ENCODE data around the gene PRMT3.
"Not testable (repeated sequence)": the region's sequence is repeated elsewhere in the genome, so short reads cannot be mapped to it uniquely, and the experiment has no call there.

Gene PRMT3

DNA sequence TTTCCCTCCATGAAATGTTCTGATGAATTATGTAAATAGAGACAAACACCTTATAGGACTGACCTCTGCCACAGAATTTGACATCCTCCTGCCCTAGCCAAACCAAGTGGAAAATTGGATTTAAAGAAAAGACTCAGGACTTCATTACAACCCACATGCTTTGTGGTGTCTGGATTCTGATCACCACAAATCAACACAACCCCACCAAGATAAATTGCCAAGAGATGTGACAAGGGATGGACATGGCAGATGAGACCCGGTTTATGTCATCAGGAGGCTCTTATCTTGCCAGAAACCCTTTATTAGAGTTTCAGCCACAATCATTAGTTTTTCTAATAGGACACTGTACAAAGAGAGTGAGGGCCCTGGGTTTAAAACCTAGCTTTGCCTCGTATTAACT is 154.0 kb downstream of the PRMT3 start:
- no peak overlapping the region for H3K27ac ChIP-seq (ENCODE audit: insufficient read depth, low read depth, low read length, poor library complexity, severe bottlenecking)
- no peaks in the 10 kb centered on the region for H3K9me3 ChIP-seq (ENCODE audit: control insufficient read depth, low read length)
- WGBS, 2 experiments = 92 to 100% methylated on average over 2 of the region's 2 CpGs
- no peak overlapping the region for H3K4me3 ChIP-seq (ENCODE audit: insufficient read depth, low read depth, low read length)
- H3K27me3 ChIP-seq (ENCODE audit: control insufficient read depth, insufficient read depth, low read length, poor library complexity, severe bottlenecking) = no peaks in the 10 kb centered on the region
- no peaks in the 10 kb centered on the region for H3K36me3 ChIP-seq (ENCODE audit: control insufficient read depth, insufficient read depth, low read length)
- peaks cover 8% of the 10 kb centered on the region for H3K4me1 ChIP-seq (ENCODE audit: control insufficient read depth, insufficient read depth, low read length)

DNA sequence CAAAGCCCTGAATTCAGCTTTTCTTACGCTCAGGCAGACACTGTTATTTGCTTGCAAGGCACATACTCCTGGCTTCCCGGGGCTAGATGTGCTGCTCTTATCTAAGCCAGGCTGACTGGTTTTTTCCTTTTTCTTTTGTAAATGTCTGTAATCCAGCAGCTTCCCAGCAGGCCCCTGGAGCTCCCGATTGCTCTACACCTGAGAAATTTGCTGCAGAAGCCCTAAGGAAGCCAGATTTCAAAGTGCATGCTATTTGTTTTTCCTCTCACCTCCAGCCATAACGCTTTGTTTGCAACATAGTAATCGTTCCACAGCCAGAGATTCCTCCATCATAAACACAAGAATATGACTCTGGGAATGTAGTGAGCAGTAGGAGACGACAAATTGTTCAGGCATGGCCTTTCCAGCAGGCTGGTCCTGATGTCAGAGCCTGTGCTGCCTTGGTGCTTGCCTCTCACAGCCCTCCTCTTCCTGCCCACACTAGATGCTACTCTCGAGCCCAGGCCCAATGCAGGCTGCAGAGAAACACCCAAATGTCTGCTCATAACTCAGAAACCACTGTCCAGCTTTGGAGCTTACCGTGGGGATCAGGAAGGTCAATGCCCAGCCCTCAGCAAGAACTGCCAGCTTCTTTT is 157.2 kb downstream of the PRMT3 start:
- Histone ChIP-seq H3K4me3 (ENCODE audit: insufficient read depth, low read depth, low read length) (no peak overlapping the region), H3K27ac (ENCODE audit: insufficient read depth, low read depth, low read length, poor library complexity, severe bottlenecking) (no peak overlapping the region)
- 44 to 45% methylated on average over 8 of the region's 8 CpGs for WGBS, 2 experiments

DNA sequence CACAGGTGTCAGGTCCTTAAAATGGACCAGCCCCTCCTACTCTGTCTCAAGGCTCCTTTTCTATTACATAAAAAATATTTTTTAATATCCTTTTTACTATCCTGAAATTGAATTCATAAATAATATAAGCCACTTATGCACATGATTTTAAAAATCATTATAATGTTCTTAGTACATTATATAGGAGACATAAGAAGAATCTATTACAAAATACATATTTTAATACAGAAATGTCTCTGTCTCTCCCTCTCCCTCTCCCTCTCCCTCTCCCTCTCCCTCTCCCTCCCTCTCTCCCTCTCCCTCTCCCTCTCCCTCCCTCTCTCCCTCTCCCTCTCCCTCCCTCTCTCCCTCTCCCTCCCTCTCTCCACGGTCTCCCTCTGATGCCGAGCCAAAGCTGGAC is 159.9 kb downstream of the PRMT3 start:
- WGBS, 2 experiments = no CpG with 5 or more reads among the region's 2 CpGs
- H3K36me3 ChIP-seq (ENCODE audit: control insufficient read depth, insufficient read depth, low read length) = no peaks in the 10 kb centered on the region
- no peak overlapping the region for H3K27ac ChIP-seq (ENCODE audit: insufficient read depth, low read depth, low read length, poor library complexity, severe bottlenecking)
- H3K27me3 ChIP-seq (ENCODE audit: control insufficient read depth, insufficient read depth, low read length, poor library complexity, severe bottlenecking) = no peaks in the 10 kb centered on the region
- no peaks in the 10 kb centered on the region for H3K9me3 ChIP-seq (ENCODE audit: control insufficient read depth, low read length)
- H3K4me1 ChIP-seq (ENCODE audit: control insufficient read depth, insufficient read depth, low read length) = peaks cover 3% of the 10 kb centered on the region
- H3K4me3 ChIP-seq (ENCODE audit: insufficient read depth, low read depth, low read length) = no peak overlapping the region

More for the DNA sequence above, 157.2 kb downstream of the PRMT3 start:
- Histone ChIP-seq H3K4me1 (ENCODE audit: control insufficient read depth, insufficient read depth, low read length) (peaks cover 8% of the 10 kb centered on the region), H3K9me3 (ENCODE audit: control insufficient read depth, low read length) (no peaks in the 10 kb centered on the region), H3K27me3 (ENCODE audit: control insufficient read depth, insufficient read depth, low read length, poor library complexity, severe bottlenecking) (no peaks in the 10 kb centered on the region), H3K36me3 (ENCODE audit: control insufficient read depth, insufficient read depth, low read length) (no peaks in the 10 kb centered on the region)

DNA sequence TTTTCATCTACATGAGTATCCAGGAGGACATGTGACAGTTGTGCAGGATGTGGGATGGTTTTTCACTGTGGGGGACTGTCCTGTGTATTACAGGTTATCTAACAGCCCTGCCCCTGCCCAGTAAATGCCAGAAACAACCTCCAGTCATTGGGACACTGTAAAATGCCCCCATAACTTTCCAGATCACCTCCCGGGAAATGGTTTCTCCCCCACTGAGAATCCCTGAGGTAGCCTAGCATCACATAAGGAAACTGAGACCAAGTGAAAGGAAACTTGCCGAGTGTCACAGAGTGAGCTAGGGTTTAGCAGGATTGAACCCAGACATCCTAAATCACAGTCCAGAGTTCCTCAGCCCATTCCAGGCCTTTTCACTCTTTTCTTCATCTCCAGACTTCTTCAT is 163.6 kb downstream of the PRMT3 start:
- Histone ChIP-seq H3K4me3 (ENCODE audit: insufficient read depth, low read depth, low read length) (no peak overlapping the region), H3K27me3 (ENCODE audit: control insufficient read depth, insufficient read depth, low read length, poor library complexity, severe bottlenecking) (no peaks in the 10 kb centered on the region), H3K4me1 (ENCODE audit: control insufficient read depth, insufficient read depth, low read length) (no peaks in the 10 kb centered on the region), H3K36me3 (ENCODE audit: control insufficient read depth, insufficient read depth, low read length) (no peaks in the 10 kb centered on the region), H3K27ac (ENCODE audit: insufficient read depth, low read depth, low read length, poor library complexity, severe bottlenecking) (no peak overlapping the region), H3K9me3 (ENCODE audit: control insufficient read depth, low read length) (no peaks in the 10 kb centered on the region)
- WGBS, 2 experiments = 60 to 70% methylated on average over 2 of the region's 2 CpGs

DNA sequence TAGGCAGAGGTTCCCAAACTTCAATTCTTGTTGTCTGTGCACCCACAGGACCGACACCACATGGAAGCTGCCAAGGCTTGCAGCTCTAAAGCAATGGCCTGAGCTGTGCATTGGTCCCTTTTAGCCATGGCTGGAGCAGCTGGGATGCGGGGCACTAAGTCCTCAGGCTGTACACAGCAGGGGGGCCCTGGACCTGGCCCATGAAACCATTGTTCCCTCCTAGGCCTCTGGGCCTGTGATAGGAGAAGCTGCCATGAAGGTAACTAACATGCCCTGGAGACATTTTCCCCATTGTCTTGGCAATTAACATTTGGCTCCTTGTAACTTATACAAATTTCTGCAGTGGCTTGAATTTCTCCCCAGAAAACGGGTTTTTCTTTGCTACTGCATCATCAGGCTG is 168.3 kb downstream of the PRMT3 start:
- H3K27me3 ChIP-seq (ENCODE audit: control insufficient read depth, insufficient read depth, low read length, poor library complexity, severe bottlenecking) = no peaks in the 10 kb centered on the region
- WGBS, 2 experiments = 85 to 90% methylated on average over 3 of the region's 3 CpGs
- H3K9me3 ChIP-seq (ENCODE audit: control insufficient read depth, low read length) = no peaks in the 10 kb centered on the region
- H3K4me3 ChIP-seq (ENCODE audit: insufficient read depth, low read depth, low read length) = no peak overlapping the region
- H3K4me1 ChIP-seq (ENCODE audit: control insufficient read depth, insufficient read depth, low read length) = no peaks in the 10 kb centered on the region
- H3K36me3 ChIP-seq (ENCODE audit: control insufficient read depth, insufficient read depth, low read length) = no peaks in the 10 kb centered on the region
- H3K27ac ChIP-seq (ENCODE audit: insufficient read depth, low read depth, low read length, poor library complexity, severe bottlenecking) = no peak overlapping the region

DNA sequence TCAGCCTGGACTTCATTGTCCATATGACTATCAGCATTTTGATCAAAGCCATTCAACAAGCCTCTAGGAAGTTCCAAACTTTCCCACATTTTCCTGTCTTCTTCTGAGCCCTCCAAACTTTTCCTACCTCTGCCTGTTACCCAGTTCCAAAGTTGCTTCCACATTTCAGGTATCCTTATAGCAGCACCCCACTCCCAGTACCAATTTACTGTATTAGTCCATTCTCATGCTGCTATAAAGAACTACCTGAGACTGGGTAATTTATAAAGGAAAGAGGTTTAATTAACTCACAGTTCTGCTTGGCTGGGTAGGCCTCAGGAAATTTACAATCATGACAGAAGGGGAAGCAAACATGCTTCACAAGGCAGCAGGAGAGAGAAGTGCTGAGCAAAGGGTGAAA is 168.9 kb downstream of the PRMT3 start:
- not testable (repeated sequence) for H3K36me3 ChIP-seq (ENCODE audit: control insufficient read depth, insufficient read depth, low read length); H3K27me3 ChIP-seq (ENCODE audit: control insufficient read depth, insufficient read depth, low read length, poor library complexity, severe bottlenecking); H3K27ac ChIP-seq (ENCODE audit: insufficient read depth, low read depth, low read length, poor library complexity, severe bottlenecking); H3K4me1 ChIP-seq (ENCODE audit: control insufficient read depth, insufficient read depth, low read length); H3K4me3 ChIP-seq (ENCODE audit: insufficient read depth, low read depth, low read length); H3K9me3 ChIP-seq (ENCODE audit: control insufficient read depth, low read length)

DNA sequence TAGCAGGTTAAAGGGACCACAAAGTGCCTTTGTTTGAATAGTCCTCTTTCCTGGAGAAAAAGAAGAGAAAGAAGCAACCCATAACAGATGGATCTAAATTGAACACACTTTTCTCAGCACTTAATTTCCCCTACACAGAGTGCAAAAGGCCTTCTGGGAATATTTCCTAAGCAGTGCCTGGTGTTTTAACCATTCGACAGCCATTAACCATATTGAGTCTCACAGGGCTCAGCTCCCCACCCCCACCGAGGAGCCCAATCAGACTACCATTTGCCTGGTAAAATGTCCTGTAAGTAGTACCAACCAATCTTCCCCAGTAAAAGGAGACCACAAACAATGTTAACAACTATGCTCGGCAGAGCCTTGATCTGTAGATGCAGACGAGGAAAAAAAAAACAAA is 171.2 kb downstream of the PRMT3 start:
- H3K27ac ChIP-seq (ENCODE audit: insufficient read depth, low read depth, low read length, poor library complexity, severe bottlenecking) = no peak overlapping the region
- no peak overlapping the region for H3K4me3 ChIP-seq (ENCODE audit: insufficient read depth, low read depth, low read length)
- no peaks in the 10 kb centered on the region for H3K36me3 ChIP-seq (ENCODE audit: control insufficient read depth, insufficient read depth, low read length)
- 93 to 94% methylated on average over 4 of the region's 4 CpGs for WGBS, 2 experiments
- H3K27me3 ChIP-seq (ENCODE audit: control insufficient read depth, insufficient read depth, low read length, poor library complexity, severe bottlenecking) = no peaks in the 10 kb centered on the region
- H3K9me3 ChIP-seq (ENCODE audit: control insufficient read depth, low read length) = no peaks in the 10 kb centered on the region
- no peaks in the 10 kb centered on the region for H3K4me1 ChIP-seq (ENCODE audit: control insufficient read depth, insufficient read depth, low read length)

Measured in ectodermal cell (in vitro differentiated cells).